NCI-H2107 treated with DMSO at 0.1 percent for 48 hours (cell line): ENCODE results near the gene VAPB.
A peak's percentile ranks its signal among the peaks of the same experiment; 100 is the strongest.
"Not testable (repeated sequence)": the region's sequence is repeated elsewhere in the genome, so short reads cannot be mapped to it uniquely, and the experiment has no call there.

Source experiments
- DNase-seq: peaks from one replicate; lab custom pipeline; 2025; ENCODE audit not compliant: unreplicated experiment; lab: John Stamatoyannopoulos, UW

The VAPB gene

GRCh38 chr20:58406422-58407001, 17.5 kb downstream of the VAPB start:
- DNase-seq, result no peak

GRCh38 chr20:58407201-58407873, 18.3 kb downstream of the VAPB start:
- DNase-seq, result no peak

DNA sequence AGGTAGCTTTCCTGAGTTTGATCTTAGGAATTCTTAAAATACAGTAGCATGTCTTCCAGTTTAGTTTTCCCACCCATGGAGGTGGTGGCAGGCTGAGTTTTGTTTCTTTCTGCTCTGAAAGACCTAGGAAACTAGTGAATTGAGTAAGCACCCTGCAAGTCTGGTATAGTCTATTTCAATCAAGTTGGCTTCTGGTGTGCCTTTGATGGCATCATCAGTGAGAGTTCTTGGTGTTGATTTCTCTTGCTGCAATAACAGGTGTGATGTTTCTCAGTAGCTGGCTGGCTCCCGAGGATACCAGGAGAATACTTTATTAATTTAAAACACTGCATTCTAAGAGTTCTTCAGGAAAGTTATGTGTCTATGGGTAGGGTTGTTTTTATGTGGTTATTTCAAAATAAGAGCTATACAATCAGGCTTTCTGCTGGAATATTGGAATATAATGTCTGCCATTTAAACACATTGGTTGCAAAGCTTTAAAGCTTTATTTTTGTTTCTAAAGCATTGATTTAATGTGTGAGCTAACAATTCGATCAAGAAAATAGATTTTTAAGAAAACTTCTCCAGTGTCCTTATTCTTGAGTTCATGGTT, 19.0 kb downstream of the VAPB start:
- no peak for DNase-seq

DNA sequence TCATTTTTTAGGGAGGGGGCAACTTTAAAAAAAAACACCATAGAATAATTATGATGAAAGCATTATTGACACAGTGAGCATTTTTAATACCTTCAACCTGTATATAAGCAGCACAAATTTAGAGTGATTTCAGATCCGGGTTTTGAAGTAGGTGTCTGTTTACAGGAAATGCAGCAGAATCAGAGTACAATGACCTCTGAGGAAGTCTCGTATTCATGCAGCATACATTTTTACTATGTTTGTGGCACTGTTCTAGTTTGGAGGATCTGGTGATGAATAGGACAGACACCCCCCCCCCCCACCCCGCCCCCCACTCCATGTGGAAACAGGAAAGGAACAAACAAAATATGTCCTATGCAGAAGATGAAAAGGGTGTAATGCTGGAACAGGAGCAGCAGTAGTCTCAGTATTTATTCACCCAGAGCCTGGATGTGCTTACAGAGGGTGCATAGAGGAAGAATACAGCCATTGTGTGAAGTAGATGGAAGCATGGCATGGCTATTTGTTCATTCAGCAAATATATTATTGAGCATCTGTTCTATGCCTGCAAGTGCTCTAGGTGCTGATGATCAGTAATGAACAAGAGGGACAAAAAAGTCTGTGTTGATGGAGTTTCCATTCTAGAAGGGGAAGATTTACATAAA, 19.7 kb downstream of the VAPB start:
- peak; percentile 80 for DNase-seq

GRCh38 chr20:58414216-58414615, 25.2 kb downstream of the VAPB start:
- not testable (repeated sequence) for DNase-seq

DNA sequence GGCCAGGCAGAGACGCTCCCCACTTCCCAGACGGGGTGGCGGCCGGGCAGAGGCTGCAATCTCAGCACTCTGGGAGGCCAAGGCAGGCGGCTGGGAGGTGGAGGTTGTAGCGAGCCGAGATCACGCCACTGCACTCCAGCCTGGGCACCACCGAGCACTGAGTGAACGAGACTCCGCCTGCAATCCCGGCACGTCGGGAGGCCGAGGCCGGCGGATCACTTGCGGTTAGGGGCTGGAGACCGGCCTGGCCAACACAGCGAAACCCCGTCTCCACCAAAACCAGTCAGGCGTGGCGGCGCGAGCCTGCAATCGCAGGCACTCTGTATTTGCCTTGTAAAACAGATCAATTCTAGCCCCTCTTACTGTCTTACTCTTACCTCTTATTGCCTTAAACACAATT, 25.8 kb downstream of the VAPB start:
- DNase-seq, result not testable (repeated sequence)

DNA sequence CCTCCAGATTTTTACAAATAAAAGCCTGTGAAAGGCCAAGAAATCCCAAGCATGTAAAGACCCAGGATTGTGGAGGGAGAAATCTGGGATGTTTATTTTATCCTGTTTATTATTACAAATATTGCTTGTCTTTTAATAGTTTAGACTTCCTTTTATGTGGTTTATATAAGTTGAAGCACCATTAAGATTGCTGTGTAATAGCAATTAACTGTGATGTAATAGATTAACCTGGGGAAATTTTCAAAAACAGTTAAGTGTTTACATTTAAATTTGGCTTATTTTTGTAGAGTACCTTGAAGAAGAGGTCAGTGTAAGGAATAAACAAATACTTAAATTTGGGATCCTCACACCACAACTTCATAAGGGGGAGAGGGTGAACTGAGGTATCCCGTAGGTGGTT, 27.0 kb downstream of the VAPB start:
- no peak for DNase-seq

DNA sequence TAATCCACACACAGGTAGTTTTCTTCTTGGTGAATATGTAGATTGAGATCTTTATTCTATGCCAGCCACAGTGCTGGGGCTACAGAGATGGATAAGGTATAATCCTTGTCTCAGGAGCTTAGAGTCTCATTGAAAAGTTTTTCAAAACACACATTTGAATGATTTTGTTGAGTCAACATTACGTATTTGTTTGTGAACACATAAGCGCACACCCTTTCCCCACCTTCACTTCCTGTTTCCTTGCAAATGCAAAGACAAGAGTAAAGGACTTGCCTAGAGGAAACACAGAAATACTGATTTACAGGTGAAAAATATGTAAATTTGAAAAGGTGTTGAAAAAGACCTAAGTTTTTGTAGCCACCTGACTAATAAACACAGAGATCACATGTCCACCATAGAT, 27.8 kb downstream of the VAPB start:
- no peak for DNase-seq

GRCh38 chr20:58417438-58417837, 28.4 kb downstream of the VAPB start:
- no peak for DNase-seq

GRCh38 chr20:58418949-58419748, 30.1 kb downstream of the VAPB start:
- DNase-seq, result no peak

GRCh38 chr20:58420798-58421496, 31.9 kb downstream of the VAPB start:
- no peak for DNase-seq

GRCh38 chr20:58421497-58421850, 32.4 kb downstream of the VAPB start:
- no peak for DNase-seq

DNA sequence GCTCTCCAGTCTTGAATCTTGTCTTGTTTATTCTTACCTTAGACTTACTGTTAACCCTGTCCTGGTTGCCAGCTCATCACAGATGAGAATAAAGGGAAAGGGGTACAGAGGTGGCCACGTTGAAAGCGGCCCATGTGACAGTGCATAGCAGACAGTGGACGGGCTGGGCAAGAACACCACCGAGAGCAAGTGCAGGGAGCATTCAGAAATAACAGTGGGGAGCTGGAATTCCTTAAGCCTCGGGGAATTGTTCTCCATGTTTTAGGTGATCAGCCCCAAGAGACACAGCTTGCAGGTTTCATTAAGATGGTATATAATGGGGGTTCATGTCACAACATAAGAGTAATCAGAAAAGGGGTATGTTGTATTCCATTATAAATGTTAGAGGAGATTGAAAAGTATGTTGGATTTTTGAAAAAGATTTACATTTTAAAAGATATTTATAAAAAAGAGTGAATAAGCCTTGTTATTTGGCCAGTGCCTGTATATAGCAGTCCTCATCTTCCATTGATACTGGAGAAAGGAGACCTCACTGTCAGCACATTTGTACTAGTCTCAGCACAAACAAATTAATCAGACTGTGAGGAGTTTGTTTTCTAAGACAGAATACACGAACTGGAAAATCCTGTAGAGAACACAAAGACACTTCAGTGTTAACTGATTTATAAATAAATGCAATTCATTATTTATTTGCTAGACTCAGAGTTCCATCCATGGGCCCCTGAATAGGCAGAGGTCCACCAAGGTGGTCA, 35.4 kb downstream of the VAPB start:
- no peak for DNase-seq

GRCh38 chr20:58427571-58427970, 38.5 kb downstream of the VAPB start:
- not testable (repeated sequence) for DNase-seq

DNA sequence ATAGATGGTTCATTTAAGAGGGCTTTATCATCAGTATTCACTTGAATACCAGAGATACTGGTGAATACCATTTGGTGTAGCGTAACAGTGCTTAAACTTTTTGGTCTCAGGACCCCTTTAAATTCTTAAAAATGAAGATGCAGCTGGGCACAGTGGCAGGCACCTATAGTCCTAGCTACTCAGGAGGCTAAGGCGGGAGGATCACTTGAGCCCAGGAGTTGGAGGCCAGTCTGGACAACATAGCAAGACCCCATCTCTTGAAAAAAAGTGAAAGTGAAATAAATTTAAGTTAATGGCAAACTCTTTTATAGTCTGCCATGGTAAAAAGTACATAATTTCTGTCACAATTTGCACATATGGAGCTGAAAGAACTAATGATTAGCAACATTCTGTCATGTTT, 39.3 kb downstream of the VAPB start:
- DNase-seq, result no peak

DNA sequence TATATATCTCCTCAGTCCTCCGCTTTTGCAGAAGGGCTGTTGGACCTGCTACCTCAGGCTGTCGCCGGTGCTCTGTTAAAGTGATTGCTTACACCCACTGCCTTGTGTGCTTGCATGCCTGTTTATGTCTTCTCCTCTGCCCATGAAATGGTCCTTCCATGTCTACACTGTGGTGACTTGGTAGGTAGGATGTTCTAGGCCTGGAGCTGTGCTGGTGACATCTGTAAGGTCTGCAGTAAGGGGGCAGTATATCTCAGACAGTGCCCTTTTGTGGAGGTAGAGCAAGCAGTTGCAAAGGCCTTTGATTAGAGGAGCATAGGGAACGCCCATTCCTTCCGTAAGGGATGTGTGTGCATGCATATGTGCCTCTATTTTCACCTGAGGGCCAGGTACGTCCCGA, 40.3 kb downstream of the VAPB start:
- DNase-seq, result no peak

DNA sequence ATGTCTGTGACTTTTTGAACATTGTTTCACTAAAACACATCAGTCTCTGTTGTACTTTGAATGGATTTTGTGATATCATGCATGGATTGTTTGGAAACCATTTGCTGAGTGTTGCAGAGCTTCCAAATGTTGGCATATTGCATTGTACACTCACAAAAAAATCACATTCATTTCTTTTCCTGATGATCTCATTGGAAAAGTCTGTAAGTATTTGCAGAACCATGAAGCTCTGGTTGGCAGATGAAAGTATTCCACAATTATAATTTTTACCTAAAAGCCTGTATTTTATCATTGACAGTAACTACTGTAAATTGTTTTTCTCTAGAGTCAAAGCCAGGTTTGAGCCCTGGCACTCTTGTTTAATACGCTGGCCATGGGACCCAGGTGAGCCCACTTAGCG, 42.1 kb downstream of the VAPB start:
- no peak for DNase-seq

- no peak for DNase-seq
Observed at GRCh38 chr20:58432186-58432954, 43.3 kb downstream of the VAPB start.

DNA sequence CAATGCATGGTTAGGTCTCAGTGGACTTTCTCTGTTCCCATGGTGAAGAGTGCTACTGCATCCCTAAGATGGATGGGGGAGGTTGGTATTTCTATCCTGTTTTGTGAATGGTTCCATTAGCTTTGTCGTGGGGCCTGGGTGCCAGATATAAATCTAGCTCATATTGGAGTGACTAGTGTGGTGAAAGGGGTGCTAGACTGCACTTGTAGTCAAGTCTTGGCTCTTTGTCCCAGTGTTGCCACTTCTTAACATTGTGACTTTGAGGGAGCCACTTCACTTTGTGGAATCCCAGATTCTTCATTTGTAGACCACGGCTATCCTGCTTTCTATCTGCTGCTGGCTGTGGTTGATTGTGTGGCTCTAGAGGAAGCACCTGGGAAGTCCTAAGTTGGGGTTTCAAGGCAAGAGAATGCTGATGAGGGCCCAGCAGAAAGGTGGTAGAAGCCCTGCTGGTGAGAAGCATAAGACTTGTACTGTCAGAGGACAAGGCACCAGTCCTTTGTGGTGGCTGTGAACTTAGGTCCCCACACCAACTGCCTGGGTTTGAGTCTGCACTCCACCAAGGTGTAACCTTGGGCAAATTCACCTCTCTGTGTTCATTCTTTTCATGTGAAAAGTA, 44.1 kb downstream of the VAPB start:
- DNase-seq, result no peak
